Sigmoid colon (tissue), 3 donors: ENCODE measurements around the gene STRN4.

Experiments used
- POLR2A ChIP-seq, 2 donors: fragments of 450-650 bp; IDR thresholded peaks; one replicate each; pipeline ENCODE4 v1.6.1; 2016; ENCODE audit warnings: antibody characterized with exemption in 2 of 2, mild to moderate bottlenecking in 2 of 2, moderate library complexity in 2 of 2
- TF ChIP-seq, protein P1 (sequence below), 4 experiments: fragments of 450-650 bp in 3 of 4; fragments of 200-600 bp in 1 of 4; IDR thresholded peaks; one replicate each; pipeline ENCODE4 v1.5.1; 2016 to 2019; ENCODE audit warnings: antibody characterized with exemption in 4 of 4, mild to moderate bottlenecking in 3 of 4, moderate library complexity in 2 of 4

DNA sequence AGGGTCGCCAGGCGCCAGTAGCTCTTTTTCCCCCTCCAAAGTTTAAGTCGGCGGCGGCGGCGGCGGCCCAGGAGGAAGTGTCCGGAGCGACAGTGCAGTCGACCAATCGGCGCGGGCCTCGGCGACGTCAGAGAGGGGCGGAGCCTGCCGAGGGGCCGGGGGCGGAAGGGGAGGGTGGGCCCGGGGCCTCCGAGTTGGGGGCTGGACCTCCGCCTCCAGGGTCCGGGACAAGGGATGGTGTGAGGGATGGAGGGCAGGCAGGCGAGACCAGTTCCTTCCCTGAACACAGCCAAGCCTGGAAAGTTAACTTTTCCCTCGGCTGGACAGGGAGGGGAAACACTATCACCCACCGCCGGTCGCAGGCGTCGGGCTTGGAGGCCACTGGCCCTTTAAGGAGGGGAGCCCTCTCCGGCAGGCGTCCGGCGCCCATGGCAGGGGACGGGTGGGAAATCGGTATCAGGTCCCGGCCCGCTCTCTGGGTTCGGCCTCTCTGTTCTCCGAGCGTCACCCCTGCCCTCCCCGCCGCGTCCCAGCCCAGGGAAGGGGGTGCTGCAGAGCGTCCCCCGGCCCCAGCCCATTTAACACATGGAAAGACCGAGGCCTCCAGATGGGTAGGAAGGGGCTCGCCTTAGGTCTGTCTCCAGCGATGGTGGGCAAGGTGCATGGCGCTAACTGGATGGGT is 29.1 kb downstream of the STRN4 start, which contains the start of gene PRKD2:
- TF ChIP-seq, protein P1, sequence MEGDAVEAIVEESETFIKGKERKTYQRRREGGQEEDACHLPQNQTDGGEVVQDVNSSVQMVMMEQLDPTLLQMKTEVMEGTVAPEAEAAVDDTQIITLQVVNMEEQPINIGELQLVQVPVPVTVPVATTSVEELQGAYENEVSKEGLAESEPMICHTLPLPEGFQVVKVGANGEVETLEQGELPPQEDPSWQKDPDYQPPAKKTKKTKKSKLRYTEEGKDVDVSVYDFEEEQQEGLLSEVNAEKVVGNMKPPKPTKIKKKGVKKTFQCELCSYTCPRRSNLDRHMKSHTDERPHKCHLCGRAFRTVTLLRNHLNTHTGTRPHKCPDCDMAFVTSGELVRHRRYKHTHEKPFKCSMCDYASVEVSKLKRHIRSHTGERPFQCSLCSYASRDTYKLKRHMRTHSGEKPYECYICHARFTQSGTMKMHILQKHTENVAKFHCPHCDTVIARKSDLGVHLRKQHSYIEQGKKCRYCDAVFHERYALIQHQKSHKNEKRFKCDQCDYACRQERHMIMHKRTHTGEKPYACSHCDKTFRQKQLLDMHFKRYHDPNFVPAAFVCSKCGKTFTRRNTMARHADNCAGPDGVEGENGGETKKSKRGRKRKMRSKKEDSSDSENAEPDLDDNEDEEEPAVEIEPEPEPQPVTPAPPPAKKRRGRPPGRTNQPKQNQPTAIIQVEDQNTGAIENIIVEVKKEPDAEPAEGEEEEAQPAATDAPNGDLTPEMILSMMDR (IDR thresholded peaks at IDR 0.05) = no peak
- TF ChIP-seq POLR2A (IDR thresholded peaks at IDR 0.05) = no peak
